ENCODE results near the gene CENPP.

The CENPP gene

DNA sequence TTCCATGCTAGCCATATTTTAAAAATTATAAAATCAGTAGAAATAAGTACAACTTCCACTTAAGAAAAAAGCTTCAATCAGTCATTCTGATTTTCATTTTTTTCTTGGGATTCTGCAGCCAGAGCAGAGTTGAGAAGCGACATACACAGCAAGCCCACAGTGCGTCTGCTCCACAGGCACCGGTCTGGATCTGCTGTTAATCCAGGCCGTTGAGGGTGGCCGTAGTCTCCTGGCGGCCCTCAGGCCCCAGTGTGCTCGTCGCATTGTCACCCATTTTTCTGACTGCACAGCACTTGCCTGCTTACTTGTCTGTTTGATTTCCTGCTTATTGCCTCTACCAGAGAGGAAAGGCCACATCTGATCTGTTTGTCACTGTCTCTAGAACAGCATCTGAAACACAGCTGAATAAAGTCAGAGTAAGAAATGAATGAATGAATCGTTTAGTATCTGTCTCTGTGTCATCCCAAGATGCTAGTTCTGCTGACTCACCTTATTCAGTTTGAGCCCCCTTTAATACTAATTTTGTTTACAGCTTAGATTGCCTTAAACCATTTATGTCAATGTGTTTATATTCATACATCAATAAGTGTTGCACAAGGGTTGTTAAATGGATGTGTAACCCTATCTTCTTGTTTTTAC is 168.1 kb downstream of the CENPP start:
- H3K4me1 ChIP-seq (ENCODE audit: insufficient read depth, low read length, severe bottlenecking): no peaks in the 10 kb centered on the region
- H3K27ac ChIP-seq (ENCODE audit: low read depth, low read length, poor library complexity, severe bottlenecking): no peak overlapping the region

DNA sequence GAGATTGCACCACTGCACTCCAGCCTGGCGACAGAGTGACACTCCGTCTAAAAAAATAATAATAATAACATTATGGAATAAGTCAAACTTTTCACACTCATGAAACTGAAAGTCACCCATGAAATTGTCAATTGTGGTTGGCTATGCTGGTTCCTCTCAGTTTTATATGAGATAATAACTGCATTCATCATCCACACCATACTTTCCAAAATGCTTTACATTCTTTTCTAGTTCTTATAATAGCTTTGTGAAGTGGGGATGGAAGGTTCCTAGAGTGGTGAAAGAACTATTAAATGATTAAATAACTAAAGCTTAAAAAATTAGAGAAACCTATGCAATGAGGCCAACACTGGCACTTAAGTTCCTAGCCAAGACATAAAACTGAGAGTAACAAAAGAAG is 169.1 kb downstream of the CENPP start:
- H4K20me1 ChIP-seq (ENCODE audit: insufficient read depth, low read length): no peaks in the 10 kb centered on the region
- H3K36me3 ChIP-seq (ENCODE audit: insufficient read depth, low read length): no peaks in the 10 kb centered on the region
- no peaks in the 10 kb centered on the region for H3K9me2 ChIP-seq (ENCODE audit: low read depth, low read length)
- H2AFZ ChIP-seq (ENCODE audit: low read length): no peak overlapping the region
- no peaks in the 10 kb centered on the region for H3F3A ChIP-seq (ENCODE audit: insufficient read depth, low read length)
- no peak overlapping the region for H3K9ac ChIP-seq (ENCODE audit: low read length)
- H3K4me1 ChIP-seq (ENCODE audit: insufficient read depth, low read length, severe bottlenecking): no peaks in the 10 kb centered on the region
- H3K27me3 ChIP-seq (ENCODE audit: insufficient read depth, low read length): no peaks in the 10 kb centered on the region
- H3K27ac ChIP-seq (ENCODE audit: low read depth, low read length, poor library complexity, severe bottlenecking): no peak overlapping the region
- H3K4me3 ChIP-seq (ENCODE audit: low read depth, low read length, poor library complexity, severe bottlenecking): no peak overlapping the region
- H3K9me3 ChIP-seq (ENCODE audit: low read length): no peaks in the 10 kb centered on the region
- TF ChIP-seq EZH2 (IDR thresholded peaks at IDR 0.05; ENCODE audit: borderline replicate concordance, low read length): no peak
- TF ChIP-seq, protein P1, sequence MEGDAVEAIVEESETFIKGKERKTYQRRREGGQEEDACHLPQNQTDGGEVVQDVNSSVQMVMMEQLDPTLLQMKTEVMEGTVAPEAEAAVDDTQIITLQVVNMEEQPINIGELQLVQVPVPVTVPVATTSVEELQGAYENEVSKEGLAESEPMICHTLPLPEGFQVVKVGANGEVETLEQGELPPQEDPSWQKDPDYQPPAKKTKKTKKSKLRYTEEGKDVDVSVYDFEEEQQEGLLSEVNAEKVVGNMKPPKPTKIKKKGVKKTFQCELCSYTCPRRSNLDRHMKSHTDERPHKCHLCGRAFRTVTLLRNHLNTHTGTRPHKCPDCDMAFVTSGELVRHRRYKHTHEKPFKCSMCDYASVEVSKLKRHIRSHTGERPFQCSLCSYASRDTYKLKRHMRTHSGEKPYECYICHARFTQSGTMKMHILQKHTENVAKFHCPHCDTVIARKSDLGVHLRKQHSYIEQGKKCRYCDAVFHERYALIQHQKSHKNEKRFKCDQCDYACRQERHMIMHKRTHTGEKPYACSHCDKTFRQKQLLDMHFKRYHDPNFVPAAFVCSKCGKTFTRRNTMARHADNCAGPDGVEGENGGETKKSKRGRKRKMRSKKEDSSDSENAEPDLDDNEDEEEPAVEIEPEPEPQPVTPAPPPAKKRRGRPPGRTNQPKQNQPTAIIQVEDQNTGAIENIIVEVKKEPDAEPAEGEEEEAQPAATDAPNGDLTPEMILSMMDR (IDR thresholded peaks at IDR 0.05; ENCODE audit: low read length): no peak
- H3K4me2 ChIP-seq (ENCODE audit: low read length): no peak overlapping the region
- no peaks in the 10 kb centered on the region for H3K79me2 ChIP-seq (ENCODE audit: insufficient read depth, low read length)

More for the DNA sequence above, 168.1 kb downstream of the CENPP start:
- Histone ChIP-seq H3K79me2 (ENCODE audit: insufficient read depth, low read length) (no peaks in the 10 kb centered on the region), H4K20me1 (ENCODE audit: insufficient read depth, low read length) (no peaks in the 10 kb centered on the region), H3K9ac (ENCODE audit: low read length) (no peak overlapping the region), H3K27me3 (ENCODE audit: insufficient read depth, low read length) (no peaks in the 10 kb centered on the region), H3K36me3 (ENCODE audit: insufficient read depth, low read length) (no peaks in the 10 kb centered on the region), H3K9me3 (ENCODE audit: low read length) (no peaks in the 10 kb centered on the region), H3K4me2 (ENCODE audit: low read length) (no peak overlapping the region), H3K9me2 (ENCODE audit: low read depth, low read length) (no peaks in the 10 kb centered on the region), H2AFZ (ENCODE audit: low read length) (no peak overlapping the region), H3K4me3 (ENCODE audit: low read depth, low read length, poor library complexity, severe bottlenecking) (no peak overlapping the region), H3F3A (ENCODE audit: insufficient read depth, low read length) (no peaks in the 10 kb centered on the region)
- TF ChIP-seq EZH2 (IDR thresholded peaks at IDR 0.05; ENCODE audit: borderline replicate concordance, low read length): no peak
- TF ChIP-seq, protein P1 (IDR thresholded peaks at IDR 0.05; ENCODE audit: low read length): no peak

DNA sequence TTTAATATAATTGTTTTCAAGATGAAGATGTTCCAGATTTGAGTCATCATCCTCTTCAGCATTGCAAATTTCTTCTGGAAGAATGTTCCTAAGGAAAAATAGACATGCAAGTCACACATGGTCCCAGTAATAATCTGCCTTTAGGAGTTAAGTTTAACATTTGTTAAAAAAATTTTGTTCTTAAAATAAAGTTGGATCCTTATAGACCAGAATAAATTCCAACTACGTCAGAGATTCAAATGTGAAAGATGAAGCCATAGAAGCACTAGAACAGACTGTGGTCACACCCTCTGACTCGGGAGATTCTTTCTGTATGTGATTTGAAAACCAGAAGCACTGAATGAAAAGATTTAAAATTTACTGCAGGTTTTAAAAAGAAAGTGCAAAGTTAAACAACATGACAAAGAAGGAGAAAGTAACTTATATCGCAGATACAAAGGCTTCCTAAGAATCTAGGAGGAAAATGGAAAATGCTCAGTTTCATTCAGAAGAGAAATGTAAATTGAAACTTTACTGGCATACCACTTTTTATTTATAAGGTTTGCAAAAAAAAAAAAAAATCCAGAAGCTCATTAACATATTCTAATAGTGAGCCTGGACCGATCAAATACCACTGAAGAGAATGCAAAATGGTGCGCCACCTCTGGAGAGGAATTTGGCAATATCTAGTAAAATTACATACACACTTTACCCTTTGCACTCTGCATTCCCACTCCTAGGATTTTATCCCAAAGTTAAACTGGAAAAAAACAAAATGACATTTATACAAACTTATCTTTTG is 170.8 kb downstream of the CENPP start:
- Histone ChIP-seq H3K9me3 (ENCODE audit: low read length) (no peaks in the 10 kb centered on the region), H3F3A (ENCODE audit: insufficient read depth, low read length) (no peaks in the 10 kb centered on the region), H4K20me1 (ENCODE audit: insufficient read depth, low read length) (no peaks in the 10 kb centered on the region), H3K27ac (ENCODE audit: low read depth, low read length, poor library complexity, severe bottlenecking) (no peak overlapping the region), H2AFZ (ENCODE audit: low read length) (no peak overlapping the region), H3K27me3 (ENCODE audit: insufficient read depth, low read length) (no peaks in the 10 kb centered on the region), H3K36me3 (ENCODE audit: insufficient read depth, low read length) (no peaks in the 10 kb centered on the region), H3K9ac (ENCODE audit: low read length) (no peak overlapping the region), H3K79me2 (ENCODE audit: insufficient read depth, low read length) (no peaks in the 10 kb centered on the region), H3K4me3 (ENCODE audit: low read depth, low read length, poor library complexity, severe bottlenecking) (no peak overlapping the region), H3K4me2 (ENCODE audit: low read length) (no peak overlapping the region), H3K4me1 (ENCODE audit: insufficient read depth, low read length, severe bottlenecking) (no peaks in the 10 kb centered on the region), H3K9me2 (ENCODE audit: low read depth, low read length) (no peaks in the 10 kb centered on the region)
- TF ChIP-seq EZH2 (IDR thresholded peaks at IDR 0.05; ENCODE audit: borderline replicate concordance, low read length): no peak
- TF ChIP-seq, protein P1 (IDR thresholded peaks at IDR 0.05; ENCODE audit: low read length): no peak

All from OCI-LY1 (cell line).